SK-N-SH (cell line): ENCODE results near the gene OPA3. TPM values are rescaled to one million over a fixed set of nuclear protein-coding genes. Genes with fewer than 3 reads are reported as not detected.

Experiments used
- CTCF ChIA-PET: fragments of 300-600, 350-600 bp; formaldehyde crosslinking; extraction: SDS; loops from one replicate; lab custom pipeline; 2021; lab: Yijun Ruan, JAX
- POLR2A ChIA-PET: fragments of 350-600 bp; sonication (Branson Sonifier 250); formaldehyde crosslinking; extraction: SDS; loops from one replicate; lab custom pipeline; 2020; ENCODE audit warnings: antibody characterized with exemption, inconsistent platforms; lab: Yijun Ruan, JAX
- DNase-seq: peaks from one replicate; pipeline ENCODE4 v3.0.0; 2012
- H2AFZ ChIP-seq: fragments of 200-600 bp; sonication (generic); 2 replicates; pipeline ENCODE4 v1.8.1; 2016; ENCODE audit warnings: antibody characterized with exemption, mild to moderate bottlenecking, low read depth
- H3F3A ChIP-seq: fragments of 200-600 bp; sonication (generic); replicated peaks from 2 replicates; pipeline ENCODE3; 2016; ENCODE audit warnings: antibody characterized with exemption, mild to moderate bottlenecking; ENCODE audit not compliant: insufficient read depth
- H3K27ac ChIP-seq, 2 experiments: fragments of 200-500 bp in 1 of 2; fragments of 200-600 bp in 1 of 2; sonication (Bioruptor generic) in 1 of 2; sonication (generic), shearing (Covaris generic) in 1 of 2; 2 replicates each; pipeline versions ENCODE4 v1.5.1 to v1.6.1; 2014 to 2016; ENCODE audit warnings: low read depth in 2 of 2, inconsistent platforms in 1 of 2, low read length in 1 of 2, mild to moderate bottlenecking in 1 of 2, mixed read lengths in 1 of 2
- H3K27me3 ChIP-seq: fragments of 200-600 bp; sonication (generic), shearing (Covaris generic); 2 replicates; pipeline ENCODE4 v1.6.1; 2016; ENCODE audit warnings: mixed run types; ENCODE audit not compliant: insufficient read depth
- H3K36me3 ChIP-seq, 2 experiments: fragments of 200-500 bp in 1 of 2; fragments of 200-600 bp in 1 of 2; sonication (Bioruptor generic) in 1 of 2; sonication (generic) in 1 of 2; replicated peaks in 1 of 2; 2 replicates each; pipeline versions ENCODE3 to v1.5.1; 2014 to 2016; ENCODE audit warnings: low read length in 1 of 2, mild to moderate bottlenecking in 1 of 2; ENCODE audit not compliant: insufficient read depth in 2 of 2, control insufficient read depth in 1 of 2
- H3K4me1 ChIP-seq, 2 experiments: fragments of 200-500 bp in 1 of 2; fragments of 200-600 bp in 1 of 2; sonication (Bioruptor generic) in 1 of 2; sonication (generic), shearing (Covaris generic) in 1 of 2; 2 replicates each; pipeline versions ENCODE4 v1.5.1 to v1.6.1; 2014 to 2016; ENCODE audit warnings: low read depth in 1 of 2, low read length in 1 of 2, mixed run types in 1 of 2; ENCODE audit not compliant: insufficient read depth in 2 of 2, control insufficient read depth in 1 of 2
- H3K4me2 ChIP-seq: fragments of 200-600 bp; sonication (generic), shearing (Covaris generic); 2 replicates; pipeline ENCODE4 v1.6.1; 2017; ENCODE audit warnings: mixed run types
- H3K4me3 ChIP-seq, 2 experiments: fragments of 200-500 bp in 1 of 2; fragments of 200-600 bp in 1 of 2; sonication (Bioruptor generic) in 1 of 2; sonication (generic), shearing (Covaris generic) in 1 of 2; 2 replicates each; pipeline versions ENCODE4 v1.5.1 to v1.8.1; 2014 to 2016; ENCODE audit warnings: low read depth in 2 of 2, inconsistent platforms in 1 of 2, low read length in 1 of 2, mild to moderate bottlenecking in 1 of 2, mixed read lengths in 1 of 2, moderate library complexity in 1 of 2
- H3K79me2 ChIP-seq: fragments of 200-600 bp; sonication (generic); 2 replicates; pipeline ENCODE4 v1.8.1; 2017; ENCODE audit warnings: mild to moderate bottlenecking; ENCODE audit not compliant: insufficient read depth
- H3K9ac ChIP-seq: fragments of 200-600 bp; sonication (generic); 2 replicates; pipeline ENCODE4 v1.6.1; 2017; ENCODE audit warnings: mixed run types
- H3K9me2 ChIP-seq: fragments of 200-600 bp; sonication (generic); 2 replicates; pipeline ENCODE4 v1.6.1; 2017; ENCODE audit warnings: mixed run types
- H3K9me3 ChIP-seq: fragments of 200-600 bp; sonication (generic); 2 replicates; pipeline ENCODE4 v1.6.1; 2017; ENCODE audit warnings: mixed run types, mild to moderate bottlenecking, moderate library complexity
- H4K20me1 ChIP-seq: fragments of 200-600 bp; sonication (generic); 2 replicates; pipeline ENCODE4 v1.6.1; 2017; ENCODE audit warnings: mild to moderate bottlenecking, mixed run types; ENCODE audit not compliant: insufficient read depth
- CHD2 ChIP-seq: fragments of 150-350 bp; IDR thresholded peaks from 2 replicates; pipeline ENCODE4 v1.6.1; 2018; ENCODE audit warnings: low read length; ENCODE audit not compliant: partially characterized antibody
- ELF1 ChIP-seq: IDR thresholded peaks from 2 replicates; pipeline ENCODE4 v1.4.0; 2012
- EP300 ChIP-seq, 2 experiments: IDR thresholded peaks; 2 replicates each; pipeline versions ENCODE4 v1.4.0 to v1.6.1; 2012; ENCODE audit warnings: borderline replicate concordance in 1 of 2, low read depth in 1 of 2, low read length in 1 of 2
- EZH2phosphoT487 ChIP-seq: fragments of 200-600 bp; sonication (generic); IDR thresholded peaks from 2 replicates; pipeline ENCODE4 v1.6.1; 2017; ENCODE audit warnings: low read depth, mixed run types, mild to moderate bottlenecking, antibody characterized with exemption, moderate library complexity, borderline replicate concordance
- FOSL2 ChIP-seq: IDR thresholded peaks from 2 replicates; pipeline ENCODE4 v1.4.0; 2012; ENCODE audit warnings: low read depth, mild to moderate bottlenecking, moderate library complexity, borderline replicate concordance
- GABPA ChIP-seq: IDR thresholded peaks from 2 replicates; pipeline ENCODE4 v1.4.0; 2012; ENCODE audit warnings: low read depth, mild to moderate bottlenecking
- GATA2 ChIP-seq: sonication (generic); formaldehyde crosslinking; IDR thresholded peaks from 2 replicates; pipeline ENCODE4 v1.5.0; 2020; ENCODE audit warnings: mild to moderate bottlenecking, missing genetic modification reagents
- MEF2A ChIP-seq: IDR thresholded peaks from 2 replicates; pipeline ENCODE4 v1.4.0; 2012; ENCODE audit warnings: low read depth, borderline replicate concordance
- MXI1 ChIP-seq: IDR thresholded peaks from 2 replicates; pipeline ENCODE4 v1.6.1; 2012; ENCODE audit warnings: mild to moderate bottlenecking, low read depth, low read length, improper control_type of control experiment
- NFIC ChIP-seq: IDR thresholded peaks from 2 replicates; pipeline ENCODE4 v1.4.0; 2012; ENCODE audit warnings: borderline replicate concordance
- POLR2AphosphoS5 ChIP-seq: IDR thresholded peaks from 2 replicates; pipeline ENCODE4 v1.6.1; 2012; ENCODE audit warnings: low read depth, low read length
- RCOR1 ChIP-seq: fragments of 150-350 bp; IDR thresholded peaks from 2 replicates; pipeline ENCODE4 v1.6.1; 2017; ENCODE audit warnings: antibody characterized with exemption, low read length
- SIN3A ChIP-seq: IDR thresholded peaks from 2 replicates; pipeline ENCODE4 v1.6.1; 2012; ENCODE audit warnings: low read depth, mild to moderate bottlenecking, low read length, moderate library complexity, borderline replicate concordance
- SMC3 ChIP-seq: IDR thresholded peaks from 2 replicates; pipeline ENCODE4 v1.6.1; 2012; ENCODE audit warnings: low read depth, low read length, improper control_type of control experiment
- YY1 ChIP-seq: IDR thresholded peaks from 2 replicates; pipeline ENCODE4 v1.4.0; 2012; ENCODE audit warnings: low read depth, mild to moderate bottlenecking
- WGBS: methylation state at CpG from one replicate; pipeline ENCODE4 v1.1.6; 2017; ENCODE audit warnings: low lambda C conversion rate; 5-methylcytosine and 5-hydroxymethylcytosine counted together
- polyA plus RNA-seq, 3 experiments: library from polyadenylated mRNA; depleted of rRNA; stranded (reverse); fragments of >200 nt; gene quantifications; 2 replicates each; pipeline ENCODE4 v1.2.3, GENCODE V29; 2012
- TF ChIP-seq, protein P1 (sequence below): IDR thresholded peaks from 2 replicates; pipeline ENCODE4 v1.4.0; 2012; ENCODE audit warnings: low read depth
- TF ChIP-seq, protein P2 (sequence below): IDR thresholded peaks from 2 replicates; pipeline ENCODE4 v1.4.0; 2012; ENCODE audit warnings: low read depth, borderline replicate concordance
- TF ChIP-seq, protein P3 (sequence below): IDR thresholded peaks from 2 replicates; pipeline ENCODE4; 2012
- TF ChIP-seq, protein P4 (sequence below): fragments of 150-350 bp; IDR thresholded peaks from 2 replicates; pipeline ENCODE4 v1.6.1; 2016; ENCODE audit warnings: mild to moderate bottlenecking, low read depth, low read length
- TF ChIP-seq, protein P5 (sequence below): fragments of 150-350 bp; IDR thresholded peaks from 2 replicates; pipeline ENCODE4 v1.6.1; 2017; ENCODE audit warnings: antibody characterized with exemption, low read length, low read depth, borderline replicate concordance

The OPA3 gene
- polyA plus RNA-seq, 1 of the 3 experiments (the other 2 are of a cell fraction): 10.0 TPM

DNA sequence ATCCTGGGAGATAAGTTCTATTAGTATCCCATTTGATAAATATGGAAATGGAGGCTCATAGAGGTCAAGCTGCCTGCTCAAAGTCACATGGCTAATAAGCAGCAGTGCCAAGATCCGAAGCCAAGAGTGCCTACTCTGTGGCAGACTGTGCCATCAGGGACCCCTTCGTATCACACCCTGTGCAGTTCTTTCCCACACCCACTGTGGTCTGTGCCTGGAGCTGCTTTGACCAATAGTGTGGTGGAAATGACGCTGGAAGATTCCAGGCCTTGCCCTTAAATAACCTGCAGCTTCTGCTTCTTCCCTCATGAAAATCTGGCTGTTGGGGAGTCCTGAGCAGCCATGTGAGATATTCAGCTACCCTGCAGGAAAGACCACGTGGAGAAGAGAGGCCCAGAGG, 10.1 kb downstream of the OPA3 start:
- no peak overlapping the region for H3K4me3 ChIP-seq
- POLR2A ChIA-PET: no interaction called here
- no peaks in the 10 kb centered on the region for H4K20me1 ChIP-seq
- no peaks in the 10 kb centered on the region for H3K27me3 ChIP-seq
- peaks cover 0 to 5% of the 10 kb centered on the region in 2 experiments for H3K36me3 ChIP-seq
- no peaks in the 10 kb centered on the region for H3K9me2 ChIP-seq
- H3K4me1 ChIP-seq: peaks cover 4 to 13% of the 10 kb centered on the region in 2 experiments; a peak in 3 of 4 replicates
- no peak overlapping the region for H3K9ac ChIP-seq
- H2AFZ ChIP-seq: no peak overlapping the region
- no peaks in the 10 kb centered on the region for H3K9me3 ChIP-seq
- WGBS: 88% methylated on average over 4 of the region's 4 CpGs
- no peak overlapping the region for H3K27ac ChIP-seq
- H3K79me2 ChIP-seq: peaks cover 61% of the 10 kb centered on the region
- no peak overlapping the region for H3K4me2 ChIP-seq
- TF ChIP-seq, protein P1, sequence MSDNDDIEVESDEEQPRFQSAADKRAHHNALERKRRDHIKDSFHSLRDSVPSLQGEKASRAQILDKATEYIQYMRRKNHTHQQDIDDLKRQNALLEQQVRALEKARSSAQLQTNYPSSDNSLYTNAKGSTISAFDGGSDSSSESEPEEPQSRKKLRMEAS: no peak
- TF ChIP-seq SIN3A: no peak
- TF ChIP-seq MXI1: no peak
- TF ChIP-seq, protein P2, sequence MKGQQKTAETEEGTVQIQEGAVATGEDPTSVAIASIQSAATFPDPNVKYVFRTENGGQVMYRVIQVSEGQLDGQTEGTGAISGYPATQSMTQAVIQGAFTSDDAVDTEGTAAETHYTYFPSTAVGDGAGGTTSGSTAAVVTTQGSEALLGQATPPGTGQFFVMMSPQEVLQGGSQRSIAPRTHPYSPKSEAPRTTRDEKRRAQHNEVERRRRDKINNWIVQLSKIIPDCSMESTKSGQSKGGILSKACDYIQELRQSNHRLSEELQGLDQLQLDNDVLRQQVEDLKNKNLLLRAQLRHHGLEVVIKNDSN: no peak
- TF ChIP-seq YY1: no peak
- TF ChIP-seq MEF2A: no peak
- TF ChIP-seq EZH2phosphoT487: no peak
- no peak for TF ChIP-seq FOSL2
- no peak for TF ChIP-seq CHD2
- TF ChIP-seq, protein P3, sequence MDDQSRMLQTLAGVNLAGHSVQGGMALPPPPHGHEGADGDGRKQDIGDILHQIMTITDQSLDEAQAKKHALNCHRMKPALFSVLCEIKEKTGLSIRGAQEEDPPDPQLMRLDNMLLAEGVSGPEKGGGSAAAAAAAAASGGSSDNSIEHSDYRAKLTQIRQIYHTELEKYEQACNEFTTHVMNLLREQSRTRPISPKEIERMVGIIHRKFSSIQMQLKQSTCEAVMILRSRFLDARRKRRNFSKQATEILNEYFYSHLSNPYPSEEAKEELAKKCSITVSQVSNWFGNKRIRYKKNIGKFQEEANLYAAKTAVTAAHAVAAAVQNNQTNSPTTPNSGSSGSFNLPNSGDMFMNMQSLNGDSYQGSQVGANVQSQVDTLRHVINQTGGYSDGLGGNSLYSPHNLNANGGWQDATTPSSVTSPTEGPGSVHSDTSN: no peak
- no peak for TF ChIP-seq GATA2 (CRISPR knock-in tag)
- TF ChIP-seq EP300 (IDR thresholded peaks at IDR 0.05; ENCODE audit: borderline replicate concordance in 1 of 2, low read depth in 1 of 2, low read length in 1 of 2): no peak
- TF ChIP-seq SMC3: no peak
- TF ChIP-seq, protein P4, sequence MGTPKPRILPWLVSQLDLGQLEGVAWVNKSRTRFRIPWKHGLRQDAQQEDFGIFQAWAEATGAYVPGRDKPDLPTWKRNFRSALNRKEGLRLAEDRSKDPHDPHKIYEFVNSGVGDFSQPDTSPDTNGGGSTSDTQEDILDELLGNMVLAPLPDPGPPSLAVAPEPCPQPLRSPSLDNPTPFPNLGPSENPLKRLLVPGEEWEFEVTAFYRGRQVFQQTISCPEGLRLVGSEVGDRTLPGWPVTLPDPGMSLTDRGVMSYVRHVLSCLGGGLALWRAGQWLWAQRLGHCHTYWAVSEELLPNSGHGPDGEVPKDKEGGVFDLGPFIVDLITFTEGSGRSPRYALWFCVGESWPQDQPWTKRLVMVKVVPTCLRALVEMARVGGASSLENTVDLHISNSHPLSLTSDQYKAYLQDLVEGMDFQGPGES: no peak
- no peak for TF ChIP-seq ELF1
- no peak for TF ChIP-seq NFIC
- no peak for TF ChIP-seq RCOR1
- TF ChIP-seq GABPA: no peak
- TF ChIP-seq, protein P5, sequence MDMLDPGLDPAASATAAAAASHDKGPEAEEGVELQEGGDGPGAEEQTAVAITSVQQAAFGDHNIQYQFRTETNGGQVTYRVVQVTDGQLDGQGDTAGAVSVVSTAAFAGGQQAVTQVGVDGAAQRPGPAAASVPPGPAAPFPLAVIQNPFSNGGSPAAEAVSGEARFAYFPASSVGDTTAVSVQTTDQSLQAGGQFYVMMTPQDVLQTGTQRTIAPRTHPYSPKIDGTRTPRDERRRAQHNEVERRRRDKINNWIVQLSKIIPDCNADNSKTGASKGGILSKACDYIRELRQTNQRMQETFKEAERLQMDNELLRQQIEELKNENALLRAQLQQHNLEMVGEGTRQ: no peak
- no peak for TF ChIP-seq POLR2AphosphoS5
- TF ChIP-seq, all 33 proteins: peak for 0
- CTCF ChIA-PET: interaction anchor here (0.7 kb wide), 1 partner anchor 772 kb away, joined by 3 read pairs; the partner anchor contains the start of gene PPP5C
- DNase-seq: no peak
- peaks cover 30% of the 10 kb centered on the region for H3F3A ChIP-seq
